ENCODE data around the gene GPR156.

GRCh38 chr3:120326784-120327183 is 41.8 kb upstream of the GPR156 start:
- TF ChIP-seq CTCF (conservative IDR thresholded peaks at IDR 0.05) (no peak), ZFX (IDR thresholded peaks at IDR 0.05) (no peak)
